Trophoblast cell (in vitro differentiated cells and primary cell): Measurements from ENCODE around the gene CPA4.
A peak's percentile ranks its signal among the peaks of the same experiment; 100 is the strongest.

Experiments used
- DNase-seq, 2 donors: peaks; one replicate each; pipeline ENCODE4 v3.0.0-alpha.2; 2016
- H2AFZ ChIP-seq: 2 replicates; pipeline ENCODE4 v1.6.1; 2013; ENCODE audit warnings: low read length, moderate library complexity, mild to moderate bottlenecking; ENCODE audit not compliant: insufficient read depth, poor library complexity
- H2AK5ac ChIP-seq: 2 replicates; pipeline ENCODE4 v1.6.1; 2013; ENCODE audit warnings: mild to moderate bottlenecking, low read length
- H2BK120ac ChIP-seq: 2 replicates; pipeline ENCODE4 v1.6.1; 2013; ENCODE audit warnings: low read length, mild to moderate bottlenecking, moderate library complexity; ENCODE audit not compliant: insufficient read depth, poor library complexity
- H2BK12ac ChIP-seq: 2 replicates; pipeline ENCODE4 v1.6.1; 2013; ENCODE audit warnings: mild to moderate bottlenecking, low read length, moderate library complexity
- H2BK5ac ChIP-seq: 2 replicates; pipeline ENCODE4 v1.6.1; 2013; ENCODE audit warnings: low read length, low read depth, moderate library complexity, mild to moderate bottlenecking; ENCODE audit not compliant: poor library complexity
- H3K14ac ChIP-seq: 2 replicates; pipeline ENCODE4 v1.6.1; 2013; ENCODE audit warnings: mild to moderate bottlenecking, low read length
- H3K18ac ChIP-seq: 2 replicates; pipeline ENCODE4 v1.6.1; 2013; ENCODE audit warnings: mild to moderate bottlenecking, low read length
- H3K23ac ChIP-seq: 2 replicates; pipeline ENCODE4 v1.6.1; 2013; ENCODE audit warnings: low read length
- H3K27ac ChIP-seq: 2 replicates; pipeline ENCODE4 v1.5.1; 2013; ENCODE audit warnings: low read depth, mild to moderate bottlenecking, inconsistent platforms, low read length, moderate library complexity
- H3K27me3 ChIP-seq: 2 replicates; pipeline ENCODE4 v1.6.1; 2013; ENCODE audit warnings: inconsistent platforms, mild to moderate bottlenecking, low read length, moderate library complexity; ENCODE audit not compliant: insufficient read depth
- H3K36me3 ChIP-seq, 2 experiments: 1 replicate in 1 of 2; 2 replicates in 1 of 2; pipeline ENCODE4 v1.6.1; 2013; ENCODE audit warnings: low read length in 2 of 2, mild to moderate bottlenecking in 2 of 2, moderate library complexity in 1 of 2; ENCODE audit not compliant: insufficient read depth in 2 of 2, control insufficient read depth in 1 of 2
- H3K4ac ChIP-seq: 2 replicates; pipeline ENCODE4 v1.6.1; 2013; ENCODE audit warnings: low read depth, mild to moderate bottlenecking, low read length, moderate library complexity
- H3K4me1 ChIP-seq, 2 experiments: 1 replicate in 1 of 2; 2 replicates in 1 of 2; pipeline ENCODE4 v1.6.1; 2013; ENCODE audit warnings: low read length in 2 of 2, mild to moderate bottlenecking in 2 of 2, moderate library complexity in 1 of 2; ENCODE audit not compliant: insufficient read depth in 2 of 2, control insufficient read depth in 1 of 2
- H3K4me2 ChIP-seq: 2 replicates; pipeline ENCODE4 v1.6.1; 2013; ENCODE audit warnings: inconsistent platforms, mild to moderate bottlenecking, low read length, moderate library complexity
- H3K4me3 ChIP-seq: 2 replicates; pipeline ENCODE4 v1.5.1; 2013; ENCODE audit warnings: mild to moderate bottlenecking, low read depth, low read length, inconsistent platforms
- H3K79me1 ChIP-seq: one replicate; pipeline ENCODE4 v1.6.1; 2013; ENCODE audit warnings: low read length
- H3K79me2 ChIP-seq: 2 replicates; pipeline ENCODE4 v1.6.1; 2013; ENCODE audit warnings: low read length, mild to moderate bottlenecking; ENCODE audit not compliant: control insufficient read depth, insufficient read depth, poor library complexity
- H3K9ac ChIP-seq: 2 replicates; pipeline ENCODE4 v1.6.1; 2013; ENCODE audit warnings: mild to moderate bottlenecking, low read length
- H3K9me3 ChIP-seq: 2 replicates; pipeline ENCODE4 v1.6.1; 2013; ENCODE audit warnings: low read depth, mild to moderate bottlenecking, control low read depth, inconsistent platforms, low read length; ENCODE audit not compliant: insufficient read depth
- H4K12ac ChIP-seq: 2 replicates; pipeline ENCODE4 v1.6.1; 2013; ENCODE audit warnings: low read depth, mild to moderate bottlenecking, low read length, moderate library complexity
- H4K8ac ChIP-seq: 2 replicates; pipeline ENCODE4 v1.6.1; 2013; ENCODE audit warnings: low read depth, mild to moderate bottlenecking, low read length, moderate library complexity
- H4K91ac ChIP-seq: one replicate; pipeline ENCODE4 v1.6.1; 2013; ENCODE audit warnings: low read depth, mild to moderate bottlenecking, low read length, moderate library complexity
- WGBS: extraction: QIAGEN DNeasy Blood & Tissue Kit; methylation state at CpG from one replicate; pipeline ENCODE4 v1.1.7; 2013; ENCODE audit warnings: missing lambda C conversion rate; ENCODE audit not compliant: insufficient read length, insufficient coverage; ENCODE audit errors: extremely low coverage; 5-methylcytosine and 5-hydroxymethylcytosine counted together

The CPA4 gene

GRCh38 chr7:130363026-130363847, 70.3 kb downstream of the CPA4 start:
- Histone ChIP-seq H3K4me3 (no peak overlapping the region), H3K18ac (peak overlapping the region; percentile 54), H4K8ac (peak overlapping the region; percentile 45), H3K9ac (no peak overlapping the region), H4K91ac (peak overlapping the region; percentile 75), H3K23ac (no peak overlapping the region), H2AK5ac (peak overlapping the region; percentile 92), H3K27me3 (no peaks in the 10 kb centered on the region), H2BK5ac (peak overlapping the region; percentile 51), H2BK120ac (peak overlapping the region; percentile 67), H3K79me2 (no peaks in the 10 kb centered on the region), H4K12ac (no peak overlapping the region), H2BK12ac (peak overlapping the region; percentile 88), H3K4me2 (no peak overlapping the region), H3K79me1 (peaks cover 30% of the 10 kb centered on the region), H2AFZ (no peak overlapping the region), H3K4me1 (peaks cover 23 to 30% of the 10 kb centered on the region in 2 experiments), H3K36me3 (no peaks in the 10 kb centered on the region), H3K9me3 (peaks cover 13% of the 10 kb centered on the region), H3K27ac (peak overlapping the region; percentile 48), H3K14ac (peak overlapping the region; percentile 71), H3K4ac (peak overlapping the region; percentile 15)
- peak; percentile 85 to 87 for DNase-seq
- no CpG with 5 or more reads among the region's 8 CpGs for WGBS

GRCh38 chr7:130364451-130364850, 71.5 kb downstream of the CPA4 start:
- Histone ChIP-seq H2AFZ (no peak overlapping the region), H4K12ac (no peak overlapping the region), H3K4me3 (no peak overlapping the region), H3K4ac (no peak overlapping the region), H4K91ac (peak overlapping the region; percentile 62), H3K14ac (peak overlapping the region; percentile 50), H2BK5ac (peak overlapping the region; percentile 55), H2BK12ac (peak overlapping the region; percentile 80), H3K9ac (no peak overlapping the region), H3K27ac (no peak overlapping the region), H2BK120ac (peak overlapping the region; percentile 69), H3K79me2 (peaks cover 2% of the 10 kb centered on the region), H2AK5ac (peak overlapping the region; percentile 39), H3K4me1 (peaks cover 30 to 37% of the 10 kb centered on the region in 2 experiments), H3K27me3 (no peaks in the 10 kb centered on the region), H3K18ac (peak overlapping the region; percentile 31), H3K23ac (no peak overlapping the region), H3K36me3 (no peaks in the 10 kb centered on the region), H3K4me2 (no peak overlapping the region), H3K9me3 (peaks cover 7% of the 10 kb centered on the region), H3K79me1 (peaks cover 35% of the 10 kb centered on the region), H4K8ac (no peak overlapping the region)
- WGBS = no CpG with 5 or more reads among the region's 4 CpGs
- no peak for DNase-seq

GRCh38 chr7:130365088-130365487, 72.1 kb downstream of the CPA4 start:
- Histone ChIP-seq H2BK120ac (peak overlapping the region; percentile 69), H3K23ac (no peak overlapping the region), H3K9ac (no peak overlapping the region), H3K9me3 (peaks cover 6% of the 10 kb centered on the region), H3K18ac (peak overlapping the region; percentile 21), H2BK12ac (peak overlapping the region; percentile 74), H2AK5ac (no peak overlapping the region), H3K27ac (no peak overlapping the region), H3K27me3 (no peaks in the 10 kb centered on the region), H3K4ac (peak overlapping the region; percentile 19), H3K4me2 (no peak overlapping the region), H3K14ac (peak overlapping the region; percentile 33), H2BK5ac (no peak overlapping the region), H4K12ac (no peak overlapping the region), H3K4me3 (no peak overlapping the region), H4K8ac (no peak overlapping the region), H2AFZ (no peak overlapping the region), H3K79me2 (peaks cover 2% of the 10 kb centered on the region), H3K79me1 (peaks cover 40% of the 10 kb centered on the region), H3K36me3 (no peaks in the 10 kb centered on the region), H4K91ac (peak overlapping the region; percentile 62), H3K4me1 (peaks cover 35 to 43% of the 10 kb centered on the region in 2 experiments)
- no peak for DNase-seq
- WGBS = no CpG with 5 or more reads among the region's 2 CpGs

- DNase-seq = no peak
- Histone ChIP-seq H2AFZ (no peak overlapping the region), H3K4me3 (no peak overlapping the region), H2BK12ac (peak overlapping the region; percentile 63), H2AK5ac (peak overlapping the region; percentile 34), H3K14ac (no peak overlapping the region), H3K79me1 (peaks cover 43% of the 10 kb centered on the region), H4K91ac (peak overlapping the region; percentile 21), H3K4me1 (peaks cover 36 to 45% of the 10 kb centered on the region in 2 experiments), H3K4me2 (no peak overlapping the region), H3K27me3 (no peaks in the 10 kb centered on the region), H4K8ac (no peak overlapping the region), H3K9me3 (peaks cover 2% of the 10 kb centered on the region), H2BK5ac (no peak overlapping the region), H3K9ac (no peak overlapping the region), H3K79me2 (peaks cover 3% of the 10 kb centered on the region), H3K36me3 (no peaks in the 10 kb centered on the region), H2BK120ac (peak overlapping the region; percentile 23), H3K23ac (no peak overlapping the region), H3K18ac (peak overlapping the region; percentile 15), H4K12ac (no peak overlapping the region), H3K4ac (no peak overlapping the region), H3K27ac (peak overlapping the region; percentile 11)
- no CpG with 5 or more reads among the region's 15 CpGs for WGBS
Measured at GRCh38 chr7:130365511-130366441, 72.8 kb downstream of the CPA4 start.
